GM18909 (cell line): Measurements from ENCODE around the gene C19orf73.

Source experiments
- ATAC-seq: cut with Tn5 transposase; IDR thresholded peaks from one replicate; pipeline ENCODE4 v1.9.1; 2021; ENCODE audit warnings: mild to moderate bottlenecking; ENCODE audit not compliant: unreplicated experiment, poor library complexity

Gene C19orf73

GRCh38 chr19:49071860-49072547 is 46.9 kb downstream of the C19orf73 start:
- ATAC-seq = no peak

- no peak for ATAC-seq
Measured at GRCh38 chr19:49070416-49070815, 48.5 kb downstream of the C19orf73 start.

GRCh38 chr19:49069026-49069425 is 49.9 kb downstream of the C19orf73 start:
- ATAC-seq = no peak
